ENCODE measurements around the gene CHFR. TPM values are rescaled to one million over a fixed set of nuclear protein-coding genes. Genes with fewer than 3 reads are reported as not detected.

Gene CHFR
- total RNA-seq, 1 donor from 2014 or later: 108 TPM

- DNase-seq (peak; percentile 95), ATAC-seq (ENCODE audit: low read depth) (peak; percentile 92)
- peak within 1 kb of the TSS; percentile 96 for H3K4me3 Mint-ChIP-seq
- ChIA-PET CTCF (no interaction called here), POLR2A (interaction anchor here (0.6 to 2.4 kb wide), 17 partner anchors 9 to 359 kb away, joined by 3 to 43 read pairs (median 4); partner anchors contain the start of genes ANKLE2, CHFR, PGAM5 and ZNF26)
- no peaks in the 10 kb centered on the region for H3K9me3 Mint-ChIP-seq
- peaks cover 58% of the 10 kb centered on the region for H3K36me3 Mint-ChIP-seq (ENCODE audit: low read depth)
- H3K27ac Mint-ChIP-seq: peak within 1 kb of the TSS; percentile 100
- no peaks in the 10 kb centered on the region for H3K27me3 Mint-ChIP-seq
- intact Hi-C loops (cut with micrococcal nuclease): loop anchor here (1.0 to 5.0 kb wide), 11 partner anchors 9 to 302 kb away; partner anchors contain the start of genes ANKLE2, CHFR, PGAM5 and ZNF10
- no peak for TF ChIP-seq CTCF (IDR thresholded peaks at IDR 0.05)
- H3K4me1 Mint-ChIP-seq: peaks cover 50% of the 10 kb centered on the region
These were observed 58.5 kb downstream of the CHFR start, which contains the start of gene GOLGA3 for GRCh38 chr12:132828706-132829534. Gene GOLGA3 (minus strand): TSS chr12:132828869. CDS start chr12:132822128, 6,741 bp downstream.

GRCh38 chr12:132827763-132828703 lies 59.4 kb downstream of the CHFR start:
- intact Hi-C loops (cut with micrococcal nuclease): loop anchor here (2.0 to 5.0 kb wide), 5 partner anchors 55 to 303 kb away; partner anchors contain the start of genes ANKLE2, ZNF10, ZNF605 and ZNF84
- ChIA-PET POLR2A (interaction anchor here (0.9 to 2.4 kb wide), 12 partner anchors 8 to 353 kb away, joined by 3 to 43 read pairs (median 5); partner anchors contain the start of genes ANKLE2, CHFR, PGAM5 and ZNF268), CTCF (no interaction called here)
- Mint-ChIP-seq H3K9me3 (no peaks in the 10 kb centered on the region), H3K27ac (peak overlapping the region; percentile 82), H3K4me1 (peaks cover 58% of the 10 kb centered on the region), H3K27me3 (no peaks in the 10 kb centered on the region), H3K36me3 (ENCODE audit: low read depth) (peaks cover 51% of the 10 kb centered on the region), H3K4me3 (peak overlapping the region; percentile 87)
- no peak for TF ChIP-seq CTCF (IDR thresholded peaks at IDR 0.05)
- ATAC-seq (ENCODE audit: low read depth): peak; percentile 8
- DNase-seq: peak; percentile 18

GRCh38 chr12:132825861-132826260 lies 61.5 kb downstream of the CHFR start:
- peaks cover 61% of the 10 kb centered on the region for H3K4me1 Mint-ChIP-seq

GRCh38 chr12:132825089-132825488 lies 62.3 kb downstream of the CHFR start:
- no peaks in the 10 kb centered on the region for H3K27me3 Mint-ChIP-seq
- ChIA-PET CTCF (no interaction called here), POLR2A (no interaction called here)
- peaks cover 69% of the 10 kb centered on the region for H3K4me1 Mint-ChIP-seq
- H3K4me3 Mint-ChIP-seq: no peak overlapping the region
- H3K36me3 Mint-ChIP-seq (ENCODE audit: low read depth): peaks cover 57% of the 10 kb centered on the region
- intact Hi-C loops (cut with micrococcal nuclease): loop anchor here (5.0 kb wide), 2 partner anchors 63 to 212 kb away; partner anchors contain the start of genes ANKLE2 and ZNF84
- DNase-seq (no peak), ATAC-seq (ENCODE audit: low read depth) (no peak)
- no peak overlapping the region for H3K27ac Mint-ChIP-seq
- TF ChIP-seq CTCF (IDR thresholded peaks at IDR 0.05): no peak
- H3K9me3 Mint-ChIP-seq: no peaks in the 10 kb centered on the region

More at GRCh38 chr12:132825861-132826260, 61.5 kb downstream of the CHFR start:
- TF ChIP-seq CTCF (IDR thresholded peaks at IDR 0.05): no peak
- Mint-ChIP-seq H3K4me3 (no peak overlapping the region), H3K27ac (peak overlapping the region; percentile 37), H3K36me3 (ENCODE audit: low read depth) (peaks cover 52% of the 10 kb centered on the region), H3K9me3 (no peaks in the 10 kb centered on the region), H3K27me3 (no peaks in the 10 kb centered on the region)
- intact Hi-C loops (cut with micrococcal nuclease): loop anchor here (5.0 kb wide), 2 partner anchors 64 to 211 kb away; partner anchors contain the start of genes ANKLE2 and ZNF84
- DNase-seq (no peak), ATAC-seq (ENCODE audit: low read depth) (no peak)
- ChIA-PET POLR2A (no interaction called here), CTCF (no interaction called here)
